Measurements from ENCODE around the gene SPTBN5.

SPTBN5 gene

GRCh38 chr15:41890050-41890690 lies 3.7 kb downstream of the SPTBN5 start:
- DNase-seq: no peak
- H3K36me3 ChIP-seq (replicated peaks; ENCODE audit: insufficient read depth, low read length): no peaks in the 10 kb centered on the region
- no peaks in the 10 kb centered on the region for H3K79me2 ChIP-seq (ENCODE audit: low read length)
- no peaks in the 10 kb centered on the region for H3K9me2 ChIP-seq (replicated peaks; ENCODE audit: insufficient read depth, low read length)
- no peak overlapping the region for H3K4me3 ChIP-seq (ENCODE audit: low read length)
- H3K4me1 ChIP-seq (ENCODE audit: low read length): 0 out of 2 replicates have a peak, but pooled peaks cover 2% of the 10 kb centered on the region
- no peak overlapping the region for H3K27ac ChIP-seq (ENCODE audit: low read length)
- no peak overlapping the region for H3K4me2 ChIP-seq (ENCODE audit: low read depth, low read length)
- no peaks in the 10 kb centered on the region for H3F3A ChIP-seq (ENCODE audit: insufficient read depth, low read length)
- H3K9ac ChIP-seq (ENCODE audit: low read length): no peak overlapping the region
- H3K9me3 ChIP-seq (replicated peaks; ENCODE audit: insufficient read depth, low read length): no peaks in the 10 kb centered on the region
- H4K20me1 ChIP-seq (ENCODE audit: insufficient read depth, low read length): no peaks in the 10 kb centered on the region
- H2AFZ ChIP-seq (ENCODE audit: low read length): no peak overlapping the region
- TF ChIP-seq CTCF (IDR thresholded peaks at IDR 0.05; ENCODE audit: low read length): no peak
- TF ChIP-seq EZH2 (optimal IDR thresholded peaks at IDR 0.05; ENCODE audit: low read depth, low read length): no peak
- no peak for TF ChIP-seq EZH2phosphoT487 (IDR thresholded peaks at IDR 0.05; ENCODE audit: low read length)
- no peaks in the 10 kb centered on the region for H3K27me3 ChIP-seq (replicated peaks; ENCODE audit: insufficient read depth, low read length)

GRCh38 chr15:41888662-41889253 lies 5.1 kb downstream of the SPTBN5 start:
- H3K9me2 ChIP-seq (replicated peaks; ENCODE audit: insufficient read depth, low read length): no peaks in the 10 kb centered on the region
- H3K27me3 ChIP-seq (replicated peaks; ENCODE audit: insufficient read depth, low read length): no peaks in the 10 kb centered on the region
- H3F3A ChIP-seq (ENCODE audit: insufficient read depth, low read length): no peaks in the 10 kb centered on the region
- no peaks in the 10 kb centered on the region for H3K79me2 ChIP-seq (ENCODE audit: low read length)
- H3K9me3 ChIP-seq (replicated peaks; ENCODE audit: insufficient read depth, low read length): no peaks in the 10 kb centered on the region
- DNase-seq: no peak
- no peaks in the 10 kb centered on the region for H3K36me3 ChIP-seq (replicated peaks; ENCODE audit: insufficient read depth, low read length)
- no peak overlapping the region for H3K27ac ChIP-seq (ENCODE audit: low read length)
- TF ChIP-seq EZH2 (optimal IDR thresholded peaks at IDR 0.05; ENCODE audit: low read depth, low read length) (no peak), CTCF (IDR thresholded peaks at IDR 0.05; ENCODE audit: low read length) (no peak), EZH2phosphoT487 (IDR thresholded peaks at IDR 0.05; ENCODE audit: low read length) (no peak)
- no peak overlapping the region for H2AFZ ChIP-seq (ENCODE audit: low read length)
- H3K9ac ChIP-seq (ENCODE audit: low read length): no peak overlapping the region
- H3K4me1 ChIP-seq (ENCODE audit: low read length): 0 out of 2 replicates have a peak, but pooled peaks cover 2% of the 10 kb centered on the region
- no peaks in the 10 kb centered on the region for H4K20me1 ChIP-seq (ENCODE audit: insufficient read depth, low read length)
- H3K4me2 ChIP-seq (ENCODE audit: low read depth, low read length): no peak overlapping the region
- no peak overlapping the region for H3K4me3 ChIP-seq (ENCODE audit: low read length)

GRCh38 chr15:41887893-41888292 lies 6.0 kb downstream of the SPTBN5 start:
- no peak overlapping the region for H3K9ac ChIP-seq (ENCODE audit: low read length)
- H3K9me2 ChIP-seq (replicated peaks; ENCODE audit: insufficient read depth, low read length): no peaks in the 10 kb centered on the region
- H3K79me2 ChIP-seq (ENCODE audit: low read length): no peaks in the 10 kb centered on the region
- H3K27ac ChIP-seq (ENCODE audit: low read length): no peak overlapping the region
- H3K4me2 ChIP-seq (ENCODE audit: low read depth, low read length): no peak overlapping the region
- TF ChIP-seq EZH2phosphoT487 (IDR thresholded peaks at IDR 0.05; ENCODE audit: low read length) (no peak), EZH2 (optimal IDR thresholded peaks at IDR 0.05; ENCODE audit: low read depth, low read length) (no peak), CTCF (IDR thresholded peaks at IDR 0.05; ENCODE audit: low read length) (no peak)
- H3F3A ChIP-seq (ENCODE audit: insufficient read depth, low read length): no peaks in the 10 kb centered on the region
- no peak for DNase-seq
- no peaks in the 10 kb centered on the region for H3K27me3 ChIP-seq (replicated peaks; ENCODE audit: insufficient read depth, low read length)
- no peaks in the 10 kb centered on the region for H3K36me3 ChIP-seq (replicated peaks; ENCODE audit: insufficient read depth, low read length)
- 0 out of 2 replicates have a peak, but pooled peaks cover 2% of the 10 kb centered on the region for H3K4me1 ChIP-seq (ENCODE audit: low read length)
- H2AFZ ChIP-seq (ENCODE audit: low read length): no peak overlapping the region
- H3K4me3 ChIP-seq (ENCODE audit: low read length): no peak overlapping the region
- no peaks in the 10 kb centered on the region for H4K20me1 ChIP-seq (ENCODE audit: insufficient read depth, low read length)
- H3K9me3 ChIP-seq (replicated peaks; ENCODE audit: insufficient read depth, low read length): no peaks in the 10 kb centered on the region

All from MM.1S (cell line).